MCF 10A (cell line): ENCODE data around the gene ATG7. TPM values are rescaled to one million over a fixed set of nuclear protein-coding genes. Genes with fewer than 3 reads are reported as not detected.

Experiments used
- BruUV-seq: library from RNA; stranded (reverse); fragments of 400-500 nt; replicated peaks from 2 replicates; lab custom pipeline; 2021; lab: Mats Ljungman, UMichigan
- CTCF ChIA-PET: fragments of 300-600 bp; sonication (Branson Sonifier 250); formaldehyde crosslinking; extraction: SDS; loops from one replicate; lab custom pipeline; 2021; ENCODE audit warnings: antibody characterized with exemption, inconsistent platforms; lab: Yijun Ruan, JAX
- POLR2A ChIA-PET: fragments of 300-600, 350-650 bp; sonication (Branson Sonifier 250); formaldehyde crosslinking; extraction: SDS; loops from one replicate; lab custom pipeline; 2020; ENCODE audit warnings: antibody characterized with exemption, inconsistent platforms; lab: Yijun Ruan, JAX
- DNase-seq: peaks from one replicate; pipeline ENCODE4 v3.0.0-alpha.2; 2018; ENCODE audit not compliant: unreplicated experiment
- H3K27ac Mint-ChIP-seq: one replicate; pipeline ENCODE4 v1.8.0; 2022; ENCODE audit warnings: mild to moderate bottlenecking, low read depth, mixed read lengths; ENCODE audit not compliant: unreplicated experiment
- H3K27me3 Mint-ChIP-seq: one replicate; pipeline ENCODE4 v1.8.0; 2022; ENCODE audit warnings: mixed read lengths; ENCODE audit not compliant: insufficient read depth, unreplicated experiment
- H3K36me3 Mint-ChIP-seq: one replicate; pipeline ENCODE4 v1.8.0; 2022; ENCODE audit warnings: mild to moderate bottlenecking, moderate library complexity, mixed read lengths; ENCODE audit not compliant: insufficient read depth, unreplicated experiment
- H3K4me1 Mint-ChIP-seq: one replicate; pipeline ENCODE4 v1.8.0; 2022; ENCODE audit warnings: mixed read lengths; ENCODE audit not compliant: insufficient read depth, unreplicated experiment
- H3K4me3 Mint-ChIP-seq: one replicate; pipeline ENCODE4 v1.8.0; 2022; ENCODE audit warnings: mild to moderate bottlenecking, moderate library complexity, mixed read lengths; ENCODE audit not compliant: unreplicated experiment
- H3K9me3 Mint-ChIP-seq: one replicate; pipeline ENCODE4 v1.8.0; 2022; ENCODE audit warnings: mixed read lengths; ENCODE audit not compliant: unreplicated experiment
- CTCF ChIP-seq: fragments of 200-600 bp; IDR thresholded peaks from one replicate; pipeline ENCODE4 v1.8.0; 2022; ENCODE audit warnings: antibody characterized with exemption, mild to moderate bottlenecking; ENCODE audit not compliant: unreplicated experiment
- intact Hi-C: fragments of 100-400 bp; cut with micrococcal nuclease; formaldehyde crosslinking; loops from 2 replicates; pipeline ENCODE4 v1.14.1; 2022
- total RNA-seq: library from RNA; stranded (reverse); gene quantifications from 2 replicates; pipeline ENCODE4 v1.2.3, GENCODE V29; 2022

The ATG7 gene
- total RNA-seq, 1 experiment from 2014 or later, result 54.0 TPM

DNA sequence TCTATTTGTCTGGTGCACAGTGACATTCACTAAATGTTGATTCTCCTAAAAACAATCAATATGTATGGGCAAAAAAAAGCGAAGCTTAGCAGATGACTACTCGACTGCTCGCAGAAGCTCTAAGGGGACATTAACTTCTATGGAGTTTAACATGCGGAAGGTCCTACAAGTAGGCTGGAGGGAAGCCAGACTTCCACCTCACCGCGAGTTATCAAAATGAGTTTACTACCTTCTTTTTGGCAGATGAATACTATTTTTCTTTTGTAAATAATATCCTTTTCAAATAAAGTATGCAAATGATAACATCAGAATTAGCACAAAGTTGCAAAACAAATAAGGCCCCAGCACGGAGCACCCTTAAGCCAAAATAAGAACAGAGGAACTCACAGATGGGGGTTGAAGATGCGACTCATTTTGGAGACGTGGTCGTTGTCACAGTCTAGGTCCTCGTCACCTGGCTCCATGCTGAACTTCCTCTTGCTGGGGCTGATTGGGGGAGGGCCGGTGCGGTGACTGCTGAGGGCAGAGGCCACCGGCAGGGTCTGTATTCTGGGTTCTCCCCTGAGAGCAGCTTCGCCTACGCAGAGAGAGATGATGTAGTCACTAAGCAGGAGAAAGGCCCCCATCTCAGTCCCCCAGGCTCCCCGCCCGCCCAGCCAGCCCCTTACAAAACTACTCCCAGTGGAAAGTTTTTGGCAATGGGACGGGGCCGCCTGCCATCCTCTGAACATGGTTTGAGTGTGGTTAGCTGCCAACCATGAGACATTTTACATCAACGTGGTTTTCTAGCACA lies 329.4 kb downstream of the ATG7 start:
- ChIA-PET POLR2A (interaction anchor here (1.1 to 2.7 kb wide), 9 partner anchors 16 to 219 kb away, joined by 3 to 19 read pairs (median 4); partner anchors contain the start of gene VGLL4), CTCF (no interaction called here)
- Mint-ChIP-seq H3K4me3 (peak overlapping the region; percentile 73), H3K4me1 (peaks cover 32% of the 10 kb centered on the region), H3K27me3 (no peaks in the 10 kb centered on the region), H3K27ac (peak overlapping the region; percentile 90), H3K36me3 (peaks cover 46% of the 10 kb centered on the region), H3K9me3 (no peaks in the 10 kb centered on the region)
- TF ChIP-seq CTCF, result no peak
- no TSS peak for BruUV-seq
- intact Hi-C loops, result loop anchor here (2.0 kb wide), 1 partner anchor 41 kb away; the partner anchor contains the start of gene VGLL4
- DNase-seq, result no peak

DNA sequence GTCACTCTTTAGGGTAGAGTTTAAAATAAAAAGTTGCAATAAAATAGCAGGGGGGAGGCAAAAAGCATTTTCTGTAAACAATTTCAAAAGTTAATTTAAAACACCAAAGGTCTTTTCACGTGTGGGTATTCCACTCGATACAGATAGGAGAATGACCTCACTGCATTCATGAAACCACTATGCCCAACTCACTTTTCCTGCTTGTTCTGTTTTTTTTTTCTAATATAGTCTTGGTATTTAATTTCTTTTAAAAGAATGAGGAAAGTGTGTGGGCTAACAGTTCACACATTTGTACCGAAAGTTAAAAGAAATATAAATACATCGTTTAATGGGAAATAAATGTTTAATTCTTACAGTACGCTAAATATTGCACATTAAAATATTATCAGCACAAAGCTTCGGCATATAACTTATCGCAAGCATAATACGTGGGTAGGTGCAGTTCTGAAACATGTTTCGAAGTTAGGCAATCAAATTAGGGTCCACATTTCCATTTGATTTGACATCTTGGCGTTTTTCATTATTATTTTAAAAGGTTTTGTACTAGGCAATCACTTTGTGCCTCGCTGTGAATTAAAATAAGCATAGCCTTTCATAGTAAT lies 330.1 kb downstream of the ATG7 start:
- no peak overlapping the region for H3K27ac Mint-ChIP-seq
- no peak for DNase-seq
- H3K27me3 Mint-ChIP-seq, result no peaks in the 10 kb centered on the region
- TF ChIP-seq CTCF, result no peak
- ChIA-PET POLR2A (no interaction called here), CTCF (no interaction called here)
- H3K9me3 Mint-ChIP-seq, result no peaks in the 10 kb centered on the region
- peaks cover 38% of the 10 kb centered on the region for H3K4me1 Mint-ChIP-seq
- no peak overlapping the region for H3K4me3 Mint-ChIP-seq
- BruUV-seq, result no TSS peak
- H3K36me3 Mint-ChIP-seq, result peaks cover 47% of the 10 kb centered on the region
- intact Hi-C loops, result no loop called here

GRCh38 chr3:11602886-11603527 lies 330.8 kb downstream of the ATG7 start:
- Mint-ChIP-seq H3K4me3 (no peak overlapping the region), H3K4me1 (peaks cover 43% of the 10 kb centered on the region), H3K27ac (no peak overlapping the region), H3K27me3 (no peaks in the 10 kb centered on the region), H3K36me3 (peaks cover 47% of the 10 kb centered on the region), H3K9me3 (no peaks in the 10 kb centered on the region)
- ChIA-PET CTCF (interaction anchor here (0.6 kb wide), 1 partner anchor 45 kb away, joined by 3 read pairs; no protein-coding TSS in a partner anchor), POLR2A (no interaction called here)
- TF ChIP-seq CTCF, result no peak
- no TSS peak for BruUV-seq
- DNase-seq, result no peak
- intact Hi-C loops, result no loop called here

DNA sequence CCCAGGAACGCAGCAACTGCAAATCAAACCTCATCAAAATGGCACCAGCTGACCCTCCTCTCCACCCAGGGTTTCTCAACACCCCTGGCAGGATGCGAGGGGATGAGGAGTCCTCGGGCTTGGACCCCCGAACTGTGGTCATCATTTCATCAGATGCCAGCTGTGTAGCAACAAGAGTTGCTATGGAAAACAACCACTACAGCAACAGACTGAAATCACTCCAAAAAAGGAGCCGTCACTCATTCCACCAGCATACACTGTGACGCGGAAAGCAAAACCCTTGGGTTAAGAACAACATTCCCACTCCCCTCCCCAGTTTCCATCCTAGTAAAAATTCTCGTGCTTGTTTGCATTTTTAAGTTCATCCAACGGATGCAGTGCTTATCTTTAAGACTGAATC lies 331.4 kb downstream of the ATG7 start:
- Mint-ChIP-seq H3K4me3 (no peak overlapping the region), H3K27me3 (no peaks in the 10 kb centered on the region), H3K36me3 (peaks cover 43% of the 10 kb centered on the region), H3K9me3 (no peaks in the 10 kb centered on the region), H3K4me1 (peaks cover 49% of the 10 kb centered on the region), H3K27ac (no peak overlapping the region)
- ChIA-PET POLR2A (no interaction called here), CTCF (interaction anchor here (0.6 kb wide), 1 partner anchor 44 kb away, joined by 3 read pairs; no protein-coding TSS in a partner anchor)
- TF ChIP-seq CTCF, result no peak
- intact Hi-C loops, result no loop called here
- DNase-seq, result no peak
- BruUV-seq, result no TSS peak
